Measurements from ENCODE around the gene ACAN.

The ACAN gene

GRCh38 chr15:88803241-88803919, at the start of gene ACAN:
Gene ACAN, plus strand, starts transcription at chr15:88803436. Its CDS starts 32,771 bp downstream, at chr15:88836207.
- TF ChIP-seq, protein P1, sequence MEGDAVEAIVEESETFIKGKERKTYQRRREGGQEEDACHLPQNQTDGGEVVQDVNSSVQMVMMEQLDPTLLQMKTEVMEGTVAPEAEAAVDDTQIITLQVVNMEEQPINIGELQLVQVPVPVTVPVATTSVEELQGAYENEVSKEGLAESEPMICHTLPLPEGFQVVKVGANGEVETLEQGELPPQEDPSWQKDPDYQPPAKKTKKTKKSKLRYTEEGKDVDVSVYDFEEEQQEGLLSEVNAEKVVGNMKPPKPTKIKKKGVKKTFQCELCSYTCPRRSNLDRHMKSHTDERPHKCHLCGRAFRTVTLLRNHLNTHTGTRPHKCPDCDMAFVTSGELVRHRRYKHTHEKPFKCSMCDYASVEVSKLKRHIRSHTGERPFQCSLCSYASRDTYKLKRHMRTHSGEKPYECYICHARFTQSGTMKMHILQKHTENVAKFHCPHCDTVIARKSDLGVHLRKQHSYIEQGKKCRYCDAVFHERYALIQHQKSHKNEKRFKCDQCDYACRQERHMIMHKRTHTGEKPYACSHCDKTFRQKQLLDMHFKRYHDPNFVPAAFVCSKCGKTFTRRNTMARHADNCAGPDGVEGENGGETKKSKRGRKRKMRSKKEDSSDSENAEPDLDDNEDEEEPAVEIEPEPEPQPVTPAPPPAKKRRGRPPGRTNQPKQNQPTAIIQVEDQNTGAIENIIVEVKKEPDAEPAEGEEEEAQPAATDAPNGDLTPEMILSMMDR (IDR thresholded peaks at IDR 0.05; ENCODE audit: borderline replicate concordance, control extremely low read depth, extremely low read depth, insufficient read depth, missing control alignments) = no peak
- in situ Hi-C loops (cut with MboI; ENCODE audit: low sequenced_read_pairs, unreplicated experiment) = no loop called here
- no peak for DNase-seq (ENCODE audit: low spot score)

DNA sequence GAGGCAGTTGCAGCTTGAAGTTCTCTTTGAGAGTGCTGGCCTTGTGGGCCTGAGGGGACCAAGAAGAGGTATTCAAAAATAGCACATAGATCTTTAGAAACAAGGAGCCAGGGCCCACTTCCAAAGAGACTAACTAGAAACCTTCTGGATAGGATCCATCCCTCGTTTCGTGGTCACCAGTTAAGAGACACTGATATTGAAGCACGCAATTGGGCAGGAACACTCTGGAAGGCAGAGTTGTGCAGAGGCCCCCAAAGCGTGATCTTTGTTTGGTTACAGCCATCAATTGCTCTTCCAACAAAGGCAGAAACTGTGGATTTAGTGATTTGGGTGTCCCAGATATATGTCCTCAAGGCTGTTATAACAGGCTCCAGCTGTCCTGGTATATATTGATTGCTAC, 46.7 kb upstream of the ACAN start:
- in situ Hi-C loops (cut with MboI; ENCODE audit: low sequenced_read_pairs, unreplicated experiment) = no loop called here
- no peak for DNase-seq (ENCODE audit: low spot score)
- TF ChIP-seq, protein P1 (IDR thresholded peaks at IDR 0.05; ENCODE audit: borderline replicate concordance, control extremely low read depth, extremely low read depth, insufficient read depth, missing control alignments) = no peak

DNA sequence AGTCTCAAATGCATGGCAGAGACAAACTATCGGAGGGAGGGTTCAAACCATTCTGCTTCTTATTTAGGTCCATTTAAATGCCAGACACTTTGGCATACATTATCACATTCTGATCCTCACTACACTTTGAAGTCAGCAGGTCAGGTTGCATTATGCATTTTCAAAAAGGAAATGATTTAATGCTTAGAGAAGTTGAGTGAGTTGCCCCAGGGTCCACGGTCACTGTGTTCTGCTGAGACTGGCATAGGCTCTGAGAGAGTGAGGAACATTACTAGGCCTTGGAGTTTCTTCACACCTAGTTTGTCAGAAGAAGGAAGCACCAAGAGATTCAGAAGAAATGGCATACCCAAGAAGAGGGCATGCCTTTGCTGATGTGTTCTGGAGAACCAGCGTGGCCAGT, 46.3 kb upstream of the ACAN start:
- no peak for DNase-seq (ENCODE audit: low spot score)
- TF ChIP-seq, protein P1 (IDR thresholded peaks at IDR 0.05; ENCODE audit: borderline replicate concordance, control extremely low read depth, extremely low read depth, insufficient read depth, missing control alignments) = no peak
- in situ Hi-C loops (cut with MboI; ENCODE audit: low sequenced_read_pairs, unreplicated experiment) = no loop called here

DNA sequence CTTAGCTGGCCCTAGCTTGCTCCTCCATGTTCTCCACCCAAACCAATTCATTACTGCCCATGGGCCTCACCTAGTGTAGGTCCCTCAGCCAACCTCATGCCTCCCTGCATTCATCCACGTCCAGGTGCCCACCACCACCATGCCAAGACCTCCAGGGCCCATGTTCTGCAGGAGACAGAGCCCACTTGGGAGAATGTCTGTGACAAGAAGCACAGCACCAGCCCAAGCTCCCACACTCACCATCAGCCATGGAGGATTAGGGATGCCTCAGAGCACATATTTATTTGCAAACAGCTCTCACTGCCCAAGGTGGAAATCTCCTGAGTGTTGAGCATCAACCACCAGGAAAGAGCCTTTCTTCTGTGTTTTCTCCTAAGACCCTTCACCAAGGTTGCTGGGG, 43.4 kb upstream of the ACAN start:
- in situ Hi-C loops (cut with MboI; ENCODE audit: low sequenced_read_pairs, unreplicated experiment) = no loop called here
- DNase-seq (ENCODE audit: low spot score) = no peak
- TF ChIP-seq, protein P1 (IDR thresholded peaks at IDR 0.05; ENCODE audit: borderline replicate concordance, control extremely low read depth, extremely low read depth, insufficient read depth, missing control alignments) = no peak

GRCh38 chr15:88764448-88764847, 38.8 kb upstream of the ACAN start:
- in situ Hi-C loops (cut with MboI; ENCODE audit: low sequenced_read_pairs, unreplicated experiment) = no loop called here
- TF ChIP-seq, protein P1 (IDR thresholded peaks at IDR 0.05; ENCODE audit: borderline replicate concordance, control extremely low read depth, extremely low read depth, insufficient read depth, missing control alignments) = no peak
- no peak for DNase-seq (ENCODE audit: low spot score)

DNA sequence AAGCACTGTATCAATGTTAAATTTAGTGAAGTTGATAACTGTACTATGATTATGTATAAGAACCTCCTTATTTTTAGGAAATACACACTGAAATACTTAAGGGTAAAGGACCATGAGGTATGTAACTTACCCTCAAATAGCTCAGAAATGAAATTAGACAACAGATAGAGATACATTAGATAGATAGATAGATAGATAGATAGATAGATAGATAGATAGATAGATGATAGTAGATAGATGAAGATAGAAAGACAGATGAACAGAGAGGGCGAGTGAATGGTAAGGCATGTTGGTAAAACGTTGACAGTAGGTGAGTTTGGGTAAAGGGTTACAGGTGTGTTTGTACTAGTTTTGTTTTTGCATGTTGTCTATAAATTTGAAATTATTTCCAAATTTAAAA, 38.0 kb upstream of the ACAN start:
- in situ Hi-C loops (cut with MboI; ENCODE audit: low sequenced_read_pairs, unreplicated experiment) = no loop called here
- DNase-seq (ENCODE audit: low spot score) = no peak
- TF ChIP-seq, protein P1 (IDR thresholded peaks at IDR 0.05; ENCODE audit: borderline replicate concordance, control extremely low read depth, extremely low read depth, insufficient read depth, missing control alignments) = no peak
